ENCODE measurements around the gene RBP3.

Gene RBP3

DNA sequence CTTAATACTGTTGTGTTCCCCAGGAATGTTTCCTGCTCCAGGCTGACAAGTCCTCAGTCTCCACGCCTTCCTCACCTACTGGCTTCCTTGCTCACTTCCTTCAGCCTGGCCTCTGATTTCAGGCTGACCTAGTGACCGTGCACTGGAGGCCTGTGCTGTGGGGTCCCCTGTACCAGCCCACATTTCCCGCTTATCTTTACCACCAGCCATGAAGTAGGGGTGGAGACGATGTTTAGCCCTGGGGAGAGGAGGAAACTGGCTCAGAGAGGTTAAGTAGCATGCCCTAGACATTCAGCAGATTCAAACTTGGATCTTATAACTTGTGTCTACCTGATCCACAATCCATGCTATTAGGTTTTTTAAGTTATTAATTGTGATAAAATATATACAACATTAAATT is 40.7 kb downstream of the RBP3 start:
- TF ChIP-seq, protein P1, sequence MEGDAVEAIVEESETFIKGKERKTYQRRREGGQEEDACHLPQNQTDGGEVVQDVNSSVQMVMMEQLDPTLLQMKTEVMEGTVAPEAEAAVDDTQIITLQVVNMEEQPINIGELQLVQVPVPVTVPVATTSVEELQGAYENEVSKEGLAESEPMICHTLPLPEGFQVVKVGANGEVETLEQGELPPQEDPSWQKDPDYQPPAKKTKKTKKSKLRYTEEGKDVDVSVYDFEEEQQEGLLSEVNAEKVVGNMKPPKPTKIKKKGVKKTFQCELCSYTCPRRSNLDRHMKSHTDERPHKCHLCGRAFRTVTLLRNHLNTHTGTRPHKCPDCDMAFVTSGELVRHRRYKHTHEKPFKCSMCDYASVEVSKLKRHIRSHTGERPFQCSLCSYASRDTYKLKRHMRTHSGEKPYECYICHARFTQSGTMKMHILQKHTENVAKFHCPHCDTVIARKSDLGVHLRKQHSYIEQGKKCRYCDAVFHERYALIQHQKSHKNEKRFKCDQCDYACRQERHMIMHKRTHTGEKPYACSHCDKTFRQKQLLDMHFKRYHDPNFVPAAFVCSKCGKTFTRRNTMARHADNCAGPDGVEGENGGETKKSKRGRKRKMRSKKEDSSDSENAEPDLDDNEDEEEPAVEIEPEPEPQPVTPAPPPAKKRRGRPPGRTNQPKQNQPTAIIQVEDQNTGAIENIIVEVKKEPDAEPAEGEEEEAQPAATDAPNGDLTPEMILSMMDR (IDR thresholded peaks at IDR 0.05), result no peak
- H3K27ac ChIP-seq, result no peak overlapping the region
- H3K4me3 ChIP-seq, result no peak overlapping the region
- DNase-seq (ENCODE audit: low spot score), result peak; percentile 17

DNA sequence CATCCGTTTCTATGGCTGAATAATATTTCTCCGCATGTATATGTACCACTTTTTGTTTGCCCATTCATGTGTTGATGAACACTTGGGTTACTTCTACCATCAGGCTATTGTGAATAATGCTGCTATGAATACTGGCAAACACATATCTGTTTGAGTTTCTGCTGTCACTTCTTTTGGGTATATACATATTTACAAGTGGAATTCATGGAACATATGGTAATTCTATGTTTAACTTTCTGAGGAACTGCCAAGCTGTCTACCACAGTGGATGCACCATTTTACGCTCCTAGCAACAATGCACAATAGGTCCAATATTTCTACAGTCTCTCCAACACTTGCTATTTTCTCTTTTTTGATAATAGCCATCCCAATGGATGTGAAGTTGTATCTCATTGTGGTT is 41.5 kb downstream of the RBP3 start:
- TF ChIP-seq, protein P1 (IDR thresholded peaks at IDR 0.05), result no peak
- DNase-seq (ENCODE audit: low spot score), result no peak
- no peak overlapping the region for H3K27ac ChIP-seq
- no peak overlapping the region for H3K4me3 ChIP-seq

DNA sequence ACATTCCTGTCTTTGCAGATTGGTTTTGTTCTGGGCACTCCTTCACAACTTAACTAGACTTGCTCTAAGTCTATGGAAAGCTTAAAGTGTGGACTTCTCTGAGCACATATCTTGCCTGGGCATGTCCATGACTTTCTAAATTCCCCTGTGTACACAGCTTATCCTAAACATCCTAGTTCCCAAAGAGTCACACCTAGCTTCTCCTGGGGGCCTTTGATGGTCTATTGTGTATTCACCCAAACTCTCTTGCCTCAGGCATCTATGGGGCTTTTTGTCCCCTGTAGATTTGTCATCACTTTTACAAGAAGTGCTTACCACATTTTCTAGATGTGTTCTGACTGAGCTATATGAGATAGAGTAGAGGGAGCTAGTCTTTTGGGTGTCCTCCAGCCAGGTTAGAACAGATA is 48.2 kb downstream of the RBP3 start:
- TF ChIP-seq, protein P1 (IDR thresholded peaks at IDR 0.05), result no peak
- DNase-seq (ENCODE audit: low spot score), result no peak
- H3K4me3 ChIP-seq, result no peak overlapping the region
- H3K27ac ChIP-seq, result no peak overlapping the region

DNA sequence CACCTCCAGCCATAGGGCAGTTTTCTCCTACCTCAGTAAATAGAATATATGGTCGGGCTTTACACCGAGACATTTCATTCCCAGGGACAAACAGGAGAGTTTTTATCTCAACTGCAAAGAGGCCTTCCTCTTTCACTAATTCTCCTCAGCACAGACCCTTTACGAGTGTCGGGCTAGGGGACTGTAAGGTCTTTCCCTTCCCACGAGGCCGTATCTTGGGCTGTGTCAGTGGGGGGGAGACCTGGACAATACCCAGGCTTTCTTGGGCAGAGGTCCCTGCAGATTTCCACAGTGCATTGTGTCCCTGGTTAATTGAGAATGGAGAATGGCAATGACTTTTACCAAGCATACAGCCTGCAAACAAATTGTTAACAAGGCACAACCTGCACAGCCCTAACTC is 49.1 kb downstream of the RBP3 start:
- DNase-seq (ENCODE audit: low spot score), result no peak
- no peak overlapping the region for H3K4me3 ChIP-seq
- no peak overlapping the region for H3K27ac ChIP-seq
- TF ChIP-seq, protein P1 (IDR thresholded peaks at IDR 0.05), result no peak

DNA sequence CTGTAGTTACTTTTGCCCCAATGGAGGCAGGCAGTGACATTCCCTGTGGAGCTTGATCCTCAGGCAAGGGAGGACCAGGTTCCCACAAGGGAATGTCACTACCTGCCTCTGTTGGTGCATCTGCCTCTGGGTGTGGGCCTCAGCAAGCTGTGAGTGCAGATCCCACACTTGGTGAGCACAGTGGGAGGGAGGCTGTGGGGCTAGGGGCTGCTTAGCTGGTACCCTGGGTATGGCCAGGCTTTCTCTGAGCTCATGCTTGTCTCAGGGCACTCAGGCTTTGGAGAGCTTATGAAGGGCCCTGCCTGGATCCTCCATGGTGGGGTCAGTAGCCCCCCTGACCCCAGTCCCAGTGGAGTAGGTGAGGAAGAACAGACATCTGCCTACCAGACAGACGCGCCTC is 52.1 kb downstream of the RBP3 start:
- no peak for DNase-seq (ENCODE audit: low spot score)
- Histone ChIP-seq H3K4me3 (no peak overlapping the region), H3K27ac (no peak overlapping the region)
- TF ChIP-seq, protein P1 (IDR thresholded peaks at IDR 0.05), result no peak

DNA sequence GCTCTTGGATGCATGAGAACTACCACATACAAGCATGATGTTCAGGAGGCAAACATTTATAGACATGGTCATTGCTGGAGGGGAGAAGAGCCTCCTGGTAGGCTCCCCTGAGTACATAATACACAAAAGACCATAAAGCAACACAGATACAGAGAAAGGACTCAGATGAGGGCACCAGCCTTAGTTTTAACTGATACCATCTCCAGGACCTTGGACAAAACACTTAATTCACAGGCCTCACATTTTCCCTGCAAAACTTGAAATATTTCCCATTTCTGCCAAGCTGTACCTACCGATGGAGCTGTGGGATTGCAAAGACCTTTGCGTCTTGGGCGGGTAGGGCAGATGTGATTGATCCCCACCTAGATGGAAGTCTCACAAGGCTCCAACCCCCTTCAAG is 52.6 kb downstream of the RBP3 start:
- Histone ChIP-seq H3K4me3 (no peak overlapping the region), H3K27ac (no peak overlapping the region)
- TF ChIP-seq, protein P1 (IDR thresholded peaks at IDR 0.05), result no peak
- no peak for DNase-seq (ENCODE audit: low spot score)

DNA sequence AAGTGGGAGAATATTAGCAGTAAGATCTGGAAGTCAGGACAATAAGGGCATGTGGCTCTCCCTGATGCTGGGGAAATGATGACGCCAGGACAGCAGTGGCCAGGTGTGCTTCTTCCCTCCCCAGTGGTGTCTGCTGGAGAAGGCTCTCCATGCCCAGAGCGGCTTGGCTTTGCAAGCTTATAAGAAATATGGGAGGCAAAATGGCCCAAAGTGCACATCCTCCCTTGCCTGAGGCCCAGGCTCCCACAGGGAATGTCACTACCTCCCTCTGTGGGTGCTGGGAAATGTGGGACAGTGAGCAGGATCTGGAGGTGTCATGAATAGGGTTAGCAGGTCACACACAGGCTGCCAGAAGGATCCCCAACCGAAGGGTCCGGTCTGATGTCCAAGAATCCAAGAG is 53.0 kb downstream of the RBP3 start:
- no peak overlapping the region for H3K27ac ChIP-seq
- no peak for DNase-seq (ENCODE audit: low spot score)
- TF ChIP-seq, protein P1 (IDR thresholded peaks at IDR 0.05), result no peak
- H3K4me3 ChIP-seq, result no peak overlapping the region
